GM19023 (cell line): Measurements from ENCODE around the gene RPUSD2.

Source experiments
- ATAC-seq: cut with Tn5 transposase; IDR thresholded peaks from one replicate; pipeline ENCODE4 v1.9.1; 2021; ENCODE audit warnings: mild to moderate bottlenecking, moderate library complexity; ENCODE audit not compliant: unreplicated experiment

The RPUSD2 gene

GRCh38 chr15:40613080-40613479 is 44.0 kb downstream of the RPUSD2 start:
- no peak for ATAC-seq

- ATAC-seq, result no peak
Measured at GRCh38 chr15:40618023-40618422, 48.9 kb downstream of the RPUSD2 start.

GRCh38 chr15:40618906-40619305 is 49.8 kb downstream of the RPUSD2 start:
- ATAC-seq, result no peak

GRCh38 chr15:40623361-40623760 is 54.3 kb downstream of the RPUSD2 start:
- no peak for ATAC-seq
